HG03378 (cell line): ENCODE measurements around the gene SYP.

Source experiments
- ATAC-seq: cut with Tn5 transposase; IDR thresholded peaks from one replicate; pipeline ENCODE4 v1.9.1; 2021; ENCODE audit warnings: mild to moderate bottlenecking, moderate library complexity; ENCODE audit not compliant: unreplicated experiment

Gene SYP

DNA sequence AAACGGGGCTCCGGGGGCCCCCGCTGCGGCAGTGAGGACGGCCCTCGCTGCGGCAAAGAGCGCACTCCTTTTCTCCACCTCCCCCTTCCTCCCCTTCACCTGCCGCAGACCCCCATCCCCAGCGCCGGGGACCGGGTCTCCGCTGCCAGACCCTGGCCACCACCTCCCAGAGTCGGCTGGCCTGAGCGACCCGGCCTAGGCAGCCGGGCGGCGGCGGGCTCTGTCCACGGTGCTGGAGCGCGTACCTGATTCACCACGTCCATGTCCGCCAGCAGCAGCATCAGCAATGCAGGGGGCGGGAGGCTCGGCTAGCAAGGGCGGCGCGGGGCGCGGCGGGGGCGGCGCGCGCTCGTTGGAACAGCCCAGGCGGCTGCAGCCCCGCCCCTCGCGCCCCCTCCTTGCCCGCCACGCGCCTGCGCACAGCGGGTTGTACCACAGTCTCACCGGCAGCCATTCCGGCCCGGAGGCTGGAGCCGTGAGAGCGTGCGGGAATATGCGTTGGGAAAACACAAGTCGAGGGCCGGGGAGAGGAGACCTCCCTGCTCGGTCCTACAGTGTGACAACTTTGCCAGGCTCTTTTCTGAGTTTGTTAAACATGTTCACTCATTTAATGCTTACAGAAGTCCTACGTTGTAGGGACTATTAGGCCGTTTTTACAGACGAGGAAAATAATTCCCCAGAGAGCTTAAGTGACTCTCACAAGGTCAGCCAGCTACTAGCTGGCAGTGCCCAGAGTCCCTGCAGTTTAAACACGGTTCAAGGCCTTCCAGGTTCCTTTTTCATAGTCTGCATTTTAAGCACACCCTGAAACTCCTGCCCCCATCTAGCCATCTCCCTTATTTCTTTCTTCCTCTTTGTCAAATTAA, at the start of gene SYP:
SYP (minus strand) TSS at position 288 of the 866 bp plus-strand sequence; CDS start at position 281, 7 bp downstream.
- peak; percentile 88 for ATAC-seq

DNA sequence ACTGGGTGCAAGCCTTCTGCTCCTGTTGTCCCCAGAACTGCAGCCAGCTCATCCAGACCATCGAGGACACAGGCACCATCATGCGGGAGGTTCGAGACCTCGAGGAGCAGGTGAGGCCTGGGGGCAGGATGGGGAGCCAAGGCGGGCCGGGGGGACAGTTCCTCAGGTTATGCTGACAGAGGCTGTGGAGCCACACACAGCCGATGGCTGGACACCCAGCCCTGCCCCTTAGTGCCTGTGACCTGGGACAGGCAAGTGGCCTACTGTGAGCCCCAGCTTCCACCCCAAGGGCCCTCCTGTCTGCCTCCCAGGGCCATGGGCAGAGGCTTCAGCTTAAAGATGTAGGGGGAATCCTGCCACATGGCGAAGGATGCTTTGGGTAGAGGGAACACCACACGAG, 49.6 kb upstream of the SYP start:
- ATAC-seq: no peak

DNA sequence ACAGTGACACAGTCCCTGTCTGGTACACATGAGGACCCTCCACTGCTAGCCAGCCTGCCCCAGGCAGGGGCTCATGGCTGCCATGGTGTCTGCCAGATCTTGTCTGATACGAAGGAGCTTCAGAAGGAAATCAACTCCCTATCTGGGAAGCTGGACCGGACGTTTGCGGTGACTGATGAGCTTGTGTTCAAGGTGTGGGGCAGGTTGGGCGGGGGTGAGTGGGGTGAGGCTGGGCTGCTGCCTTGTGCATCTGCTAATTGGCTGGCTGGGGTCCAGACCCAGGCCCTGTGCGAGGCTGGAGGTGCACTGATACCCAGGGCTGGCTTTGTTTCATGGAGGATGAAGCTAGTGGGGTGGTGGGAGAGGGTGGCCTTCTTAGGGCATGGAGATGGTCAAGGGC, 49.1 kb upstream of the SYP start:
- ATAC-seq: no peak

DNA sequence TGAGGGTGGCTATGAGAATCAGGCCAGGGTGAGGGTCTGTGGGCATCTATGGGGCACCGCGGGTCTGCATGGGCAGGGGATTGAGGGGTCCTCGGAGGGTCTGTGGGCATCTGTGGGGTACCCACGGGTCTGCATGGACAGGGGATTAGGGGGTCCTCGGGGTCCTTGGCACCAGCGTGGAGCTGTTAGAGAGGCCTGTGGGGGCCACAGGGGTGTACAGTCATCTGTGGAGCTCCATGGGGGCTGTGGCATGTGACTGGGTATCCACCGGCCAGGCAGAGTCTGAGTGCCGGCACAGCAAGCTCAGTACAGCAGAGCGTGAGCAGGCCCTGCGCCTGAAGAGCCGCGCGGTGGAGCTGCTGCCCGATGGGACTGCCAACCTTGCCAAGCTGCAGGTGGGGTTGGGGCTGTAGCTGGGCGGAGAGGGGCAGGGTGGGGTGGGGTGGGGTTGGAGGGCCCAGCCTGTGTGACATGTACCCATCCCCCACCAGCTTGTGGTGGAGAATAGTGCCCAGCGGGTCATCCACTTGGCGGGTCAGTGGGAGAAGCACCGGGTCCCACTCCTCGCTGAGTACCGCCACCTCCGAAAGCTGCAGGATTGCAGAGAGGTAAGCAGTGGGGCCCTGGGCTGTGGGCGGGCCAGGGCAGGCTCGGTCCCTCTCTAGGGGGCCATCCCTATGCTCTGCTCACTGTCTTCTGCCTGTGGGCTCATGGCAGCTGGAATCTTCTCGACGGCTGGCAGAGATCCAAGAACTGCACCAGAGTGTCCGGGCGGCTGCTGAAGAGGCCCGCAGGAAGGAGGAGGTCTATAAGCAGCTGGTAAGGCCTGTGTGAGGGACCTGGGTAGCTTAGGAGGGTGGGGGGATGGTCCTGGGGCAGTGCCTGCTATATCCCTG, 48.2 kb upstream of the SYP start:
- ATAC-seq: no peak

DNA sequence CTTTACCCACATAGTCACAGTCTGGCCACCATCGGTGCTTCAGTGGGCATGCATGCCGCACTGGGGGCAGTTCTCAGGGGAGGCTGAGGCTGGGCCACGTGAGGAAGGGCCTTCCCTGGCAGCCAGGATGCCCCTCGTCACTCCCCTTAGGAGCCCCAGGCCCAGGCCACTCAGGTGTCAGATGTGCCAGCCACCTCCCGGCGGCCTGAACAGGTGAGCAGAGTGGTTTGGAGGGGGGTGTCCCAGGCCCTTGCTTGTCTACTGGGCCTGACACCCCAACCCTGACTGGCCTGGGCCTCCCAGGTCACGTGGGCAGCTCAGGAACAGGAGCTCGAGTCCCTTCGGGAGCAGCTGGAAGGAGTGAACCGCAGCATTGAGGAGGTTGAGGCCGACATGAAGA, 47.4 kb upstream of the SYP start:
- no peak for ATAC-seq

DNA sequence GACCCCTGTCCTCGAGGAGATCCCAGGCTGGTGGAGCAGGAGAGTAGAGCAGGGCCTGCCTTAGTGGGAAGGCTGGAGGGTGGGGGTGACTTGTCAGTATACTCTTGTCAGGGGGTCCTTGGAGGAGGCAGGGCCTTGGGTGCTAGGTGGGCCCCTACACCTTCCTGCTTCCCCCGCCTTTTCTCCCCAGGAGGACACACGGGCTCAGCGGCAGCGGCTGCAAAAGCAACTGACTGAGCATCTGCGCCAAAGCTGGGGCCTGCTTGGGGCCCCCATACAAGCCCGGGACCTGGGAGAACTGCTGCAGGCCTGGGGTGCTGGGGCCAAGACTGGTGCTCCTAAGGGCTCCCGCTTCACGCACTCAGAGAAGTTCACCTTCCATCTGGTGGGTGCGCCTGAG, 46.5 kb upstream of the SYP start:
- no peak for ATAC-seq

DNA sequence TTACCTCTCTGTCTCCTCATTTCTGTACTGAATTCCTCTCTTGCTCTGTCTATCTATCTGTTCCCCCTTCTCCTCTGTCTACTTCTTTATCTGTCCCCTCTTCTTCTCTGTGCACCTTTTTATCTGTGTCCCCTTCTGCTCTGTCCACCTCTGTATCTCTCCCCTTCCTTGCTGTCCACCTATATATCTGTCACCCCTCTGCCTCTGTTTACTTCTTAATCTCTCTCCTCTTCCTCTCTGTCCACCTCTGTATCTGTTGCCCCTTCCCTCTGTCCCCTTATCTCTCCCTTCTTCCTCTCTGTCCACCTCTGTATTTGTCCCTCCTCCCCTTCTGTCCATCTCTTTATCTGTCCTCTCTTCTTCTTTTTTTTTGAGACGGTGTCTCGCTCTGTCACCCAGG, 44.2 kb upstream of the SYP start:
- no peak for ATAC-seq

DNA sequence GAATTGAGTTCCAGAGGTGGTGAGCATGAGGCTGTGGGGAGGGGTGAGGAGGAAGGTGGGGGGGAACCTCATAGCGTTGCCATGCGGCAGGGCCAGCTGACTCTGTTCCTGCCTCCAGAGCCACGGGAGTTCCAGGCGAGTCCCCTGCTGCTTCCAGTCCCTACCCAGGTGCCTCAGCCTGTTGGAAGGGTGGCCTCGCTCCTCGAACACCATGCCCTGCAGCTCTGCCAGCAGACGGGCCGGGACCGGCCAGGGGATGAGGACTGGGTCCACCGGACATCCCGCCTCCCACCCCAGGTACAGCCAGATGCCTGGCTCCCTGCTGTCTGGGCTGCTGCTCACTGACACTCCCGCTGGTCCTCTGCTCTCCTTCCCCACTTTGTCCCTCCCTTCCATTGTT, 43.2 kb upstream of the SYP start:
- ATAC-seq: no peak

DNA sequence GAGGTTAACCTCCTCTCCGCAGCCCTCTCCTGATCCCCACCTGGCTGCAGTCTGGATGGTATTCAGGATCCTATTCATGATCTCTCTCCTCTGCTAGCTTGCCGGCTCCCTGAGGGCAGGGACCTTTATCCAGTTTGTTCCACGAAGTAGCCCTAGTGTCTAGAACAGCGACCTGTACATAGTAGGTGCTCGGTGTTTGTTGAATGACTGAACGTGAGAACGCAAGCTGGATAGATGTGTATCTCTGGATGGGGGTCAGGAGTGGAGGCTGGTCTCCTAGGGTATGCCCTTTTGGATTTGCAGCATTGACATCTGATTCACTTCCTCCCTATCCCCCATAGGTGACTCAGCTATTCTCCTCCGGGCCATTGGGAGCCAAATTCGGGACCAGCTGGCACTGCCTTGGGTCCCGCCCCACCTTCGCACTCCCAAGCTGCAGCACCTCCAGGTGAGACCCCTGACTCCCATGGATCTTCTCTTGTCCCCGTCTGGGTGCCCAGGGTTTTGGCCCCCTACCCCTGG, 42.6 kb upstream of the SYP start:
- no peak for ATAC-seq

DNA sequence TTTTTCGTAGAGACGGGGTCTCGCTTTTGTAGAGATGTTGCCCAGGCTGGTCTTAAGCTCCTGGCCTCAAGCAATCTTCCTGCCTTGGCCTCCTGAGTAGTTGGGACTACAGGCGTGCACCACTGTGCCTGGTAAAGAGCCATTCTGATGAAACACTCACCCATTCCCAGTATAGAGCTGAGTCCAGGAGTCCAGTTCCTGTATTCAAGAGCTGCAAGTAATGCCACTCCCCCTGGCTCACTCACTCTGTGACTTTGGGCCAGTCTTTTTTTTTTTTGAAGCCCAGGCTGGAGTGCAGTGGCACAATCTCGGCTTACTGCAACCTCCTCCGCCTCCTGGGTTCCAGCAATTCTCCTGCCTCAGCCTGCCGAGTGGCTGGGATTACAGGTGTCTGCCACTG, 38.7 kb upstream of the SYP start:
- no peak for ATAC-seq

DNA sequence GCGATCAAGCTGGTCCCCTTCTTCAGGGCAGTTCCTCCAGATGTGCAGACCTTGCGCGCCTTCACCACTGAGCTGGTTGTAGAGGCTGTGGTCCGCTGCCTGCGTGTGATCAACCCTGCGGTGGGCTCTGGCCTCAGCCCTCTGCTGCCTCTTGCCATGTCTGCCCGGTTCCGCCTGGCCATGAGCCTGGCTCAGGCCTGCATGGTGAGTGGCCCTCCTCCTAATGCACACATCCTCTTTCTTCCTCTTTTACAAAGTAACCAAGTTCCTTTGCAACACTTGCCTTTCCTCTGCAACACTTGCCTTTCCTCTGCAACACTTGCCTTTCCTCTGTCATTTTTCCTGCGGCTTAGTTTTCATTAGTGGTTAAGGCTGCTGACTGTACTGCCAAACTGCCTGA, 37.1 kb upstream of the SYP start:
- ATAC-seq: no peak

DNA sequence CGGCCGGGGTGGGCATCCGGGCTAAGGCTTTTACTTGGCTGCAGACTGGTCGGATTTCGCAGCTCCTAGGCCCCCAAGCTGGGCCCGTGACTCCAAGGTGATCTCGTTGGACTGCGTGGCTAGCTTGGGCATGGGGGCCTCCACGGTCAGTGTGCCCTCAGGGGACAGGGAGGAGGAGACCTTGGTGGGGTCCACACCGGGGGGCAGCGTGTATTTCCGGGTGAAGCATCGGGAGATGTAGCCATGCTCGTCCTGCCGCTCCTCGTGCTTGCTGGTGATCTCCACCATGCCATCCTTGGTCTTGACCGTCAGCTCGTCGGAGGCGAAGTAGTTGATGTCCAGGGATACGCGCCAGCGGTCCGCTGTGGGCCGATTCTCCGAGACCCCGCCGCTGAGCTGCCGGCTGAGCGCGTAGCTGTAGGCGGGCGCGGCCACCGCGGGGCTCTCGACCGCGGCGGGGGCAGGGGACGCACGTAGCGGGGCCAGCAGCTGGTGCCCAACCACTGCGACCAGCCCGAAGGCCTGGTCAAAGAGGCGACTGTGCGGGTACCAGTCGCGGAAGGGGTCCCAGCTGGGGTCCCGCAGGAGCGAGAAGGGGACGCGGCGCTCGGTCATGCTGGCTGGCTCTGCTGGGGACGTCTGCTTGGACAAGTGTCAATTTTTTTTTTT, 34.0 kb upstream of the SYP start:
- no peak for ATAC-seq

DNA sequence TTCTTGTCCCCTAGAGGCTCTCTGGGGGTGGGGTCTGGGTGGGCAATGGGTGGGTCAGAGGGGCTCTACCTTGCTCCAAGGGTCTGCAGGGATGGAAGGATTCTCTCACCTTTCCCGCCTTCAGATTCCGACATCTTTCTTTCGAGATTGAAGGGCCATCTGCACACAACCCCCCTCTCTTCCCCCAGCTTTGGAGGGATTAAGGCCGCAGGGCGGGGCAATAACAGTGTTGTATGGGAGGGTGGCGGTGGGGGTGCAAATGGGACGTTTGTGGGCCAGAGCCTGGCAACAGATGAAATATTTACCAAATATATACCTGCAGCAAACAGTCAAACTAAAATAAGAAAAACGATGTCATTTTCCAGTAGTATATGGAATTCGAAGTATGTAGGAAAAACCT, 33.2 kb upstream of the SYP start, which contains the start of gene CACNA1F:
CACNA1F (minus strand) TSS at position 165 of the 400 bp plus-strand sequence; CDS start at position 134, 31 bp downstream.
- ATAC-seq: no peak

DNA sequence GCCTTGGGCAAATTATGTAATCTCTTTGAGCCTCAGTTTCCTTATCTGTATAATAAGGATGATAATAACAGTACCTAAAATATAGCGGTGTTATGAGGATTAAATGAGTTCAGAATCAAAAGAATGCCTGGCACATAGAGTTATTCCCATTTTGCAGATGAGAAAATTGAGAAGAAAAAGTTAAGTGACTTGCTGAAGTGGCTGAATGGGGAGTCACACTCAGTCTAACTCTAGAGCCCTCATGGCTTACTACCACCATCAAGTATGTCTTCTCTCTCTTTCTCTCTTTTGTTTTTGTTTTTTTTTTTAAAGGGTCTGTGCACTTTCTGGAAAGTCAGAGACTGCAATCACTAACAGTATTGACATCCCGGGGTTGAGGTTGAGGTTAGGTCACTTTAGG, 32.5 kb upstream of the SYP start:
- no peak for ATAC-seq

DNA sequence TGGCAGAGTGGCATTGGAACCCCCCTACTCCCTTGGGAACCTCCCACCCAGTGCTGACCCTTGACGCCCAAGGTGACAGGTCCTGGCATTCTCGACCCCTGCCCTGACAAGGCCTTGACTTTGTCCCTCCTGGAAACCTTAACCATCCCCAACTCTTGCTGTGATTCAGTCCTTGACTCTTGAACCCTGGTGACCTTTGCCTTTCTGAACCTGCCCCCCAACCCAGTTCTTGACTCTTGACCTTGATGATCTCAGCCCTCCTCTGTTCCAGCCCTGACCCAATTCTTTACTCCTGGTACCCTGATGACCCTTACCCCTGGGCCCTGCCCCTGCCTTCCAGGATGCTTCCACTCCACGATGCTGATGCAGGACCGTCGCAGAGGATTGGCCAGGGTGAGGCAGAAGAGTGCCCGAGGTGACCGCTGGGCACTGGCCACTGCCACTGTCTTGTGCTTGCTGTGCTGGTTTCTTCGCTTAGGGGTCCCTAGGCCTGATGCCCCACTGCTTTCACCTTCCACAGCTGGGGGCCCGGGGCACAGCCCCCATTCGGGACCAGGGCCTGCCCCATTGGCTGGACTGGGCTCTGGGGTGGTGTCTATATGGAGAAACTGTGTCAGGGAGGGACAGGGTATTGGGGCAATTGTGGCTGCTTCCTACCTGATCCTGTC, 31.5 kb upstream of the SYP start:
- ATAC-seq: no peak

DNA sequence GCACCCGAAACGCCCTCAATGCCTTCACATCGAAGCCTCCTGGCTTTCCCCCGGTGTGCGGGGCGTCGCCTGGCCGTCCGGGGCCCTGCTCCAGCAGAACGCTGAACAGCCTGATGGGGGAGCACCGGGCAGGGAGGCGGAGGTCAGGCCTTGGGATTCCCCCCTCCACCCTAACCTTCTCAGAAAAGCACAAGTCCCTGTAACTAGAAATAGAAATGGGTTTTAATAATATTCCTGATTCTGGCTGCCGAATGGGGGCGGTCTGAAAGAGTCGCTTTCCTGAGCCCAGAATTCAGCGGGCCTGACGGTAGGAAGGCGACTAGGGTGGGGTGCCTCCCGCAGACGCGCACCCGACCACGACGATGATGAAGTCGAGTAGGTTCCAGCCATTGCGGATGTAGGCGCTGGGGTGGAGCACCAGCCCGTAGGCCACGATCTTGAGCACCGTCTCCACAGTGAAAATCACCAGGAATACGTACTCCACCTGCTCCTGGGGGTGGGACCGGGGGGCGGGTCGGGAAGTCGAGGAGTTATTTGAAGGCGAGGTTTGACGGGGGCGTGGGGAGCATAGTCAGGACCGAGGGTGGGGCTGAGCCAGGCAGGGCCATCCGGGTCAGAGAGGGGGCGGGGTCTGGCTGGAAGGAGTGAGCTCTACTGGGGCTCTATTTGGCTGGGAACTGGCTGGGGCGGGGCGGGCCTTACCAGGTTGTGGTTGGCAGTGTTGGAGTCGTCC, 30.7 kb upstream of the SYP start:
- peak; percentile 41 for ATAC-seq

DNA sequence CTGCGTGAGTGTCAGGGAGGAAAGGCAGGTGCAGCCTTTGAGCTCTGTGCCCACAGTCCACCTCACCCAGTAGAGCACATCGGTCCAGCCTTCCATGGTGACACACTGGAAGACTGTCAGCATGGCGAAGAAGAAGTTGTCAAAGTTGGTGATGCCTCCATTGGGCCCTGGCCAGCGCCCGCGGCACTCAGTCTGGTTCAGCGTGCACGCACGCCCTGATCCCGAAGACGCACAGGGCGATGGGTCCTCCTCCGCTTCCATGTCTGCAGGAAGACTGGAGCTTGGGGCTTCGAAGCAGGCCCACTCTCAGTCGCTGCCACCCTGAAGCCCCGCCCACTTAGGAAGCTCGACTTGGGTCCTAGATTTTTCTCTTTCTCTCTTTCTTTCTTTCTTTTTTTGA, 28.2 kb upstream of the SYP start:
- no peak for ATAC-seq

DNA sequence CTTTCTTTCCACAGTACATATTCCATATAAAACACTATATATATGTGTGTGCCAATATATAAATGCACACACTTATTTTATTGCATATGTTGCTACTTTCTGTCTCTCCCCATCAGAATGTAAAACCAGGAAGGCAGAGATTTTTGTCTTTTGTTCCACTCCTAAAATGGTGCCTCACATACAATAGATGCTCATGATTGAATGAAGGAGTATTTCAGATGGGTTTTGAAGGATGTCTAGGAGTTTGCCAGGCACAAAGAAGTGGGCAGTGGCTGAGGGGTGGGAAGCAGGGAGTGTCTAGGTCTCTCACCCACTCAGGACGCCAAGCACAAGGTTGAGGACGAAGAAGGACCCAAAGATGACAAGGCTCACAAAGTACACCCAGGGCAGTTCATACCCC, 27.7 kb upstream of the SYP start:
- no peak for ATAC-seq

DNA sequence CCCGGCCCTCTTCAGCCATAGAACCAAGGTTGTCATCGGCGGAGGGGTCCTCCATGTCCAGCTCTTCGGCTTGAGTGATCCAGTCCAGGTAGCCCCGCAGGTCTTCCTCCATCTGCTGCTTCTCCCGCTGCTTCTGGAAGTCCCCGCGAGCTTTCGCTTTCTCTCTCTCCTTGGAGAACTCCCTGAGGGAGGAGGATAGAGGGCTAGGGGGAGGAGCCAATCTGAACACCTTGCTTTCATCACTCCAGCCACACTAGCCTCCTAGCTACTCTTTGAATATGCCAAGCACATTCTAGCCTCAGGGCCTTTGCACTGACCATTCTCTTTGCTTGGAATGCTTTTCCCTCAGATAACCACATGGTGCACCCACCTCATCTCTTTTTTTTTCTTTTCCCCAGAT, 27.0 kb upstream of the SYP start:
- no peak for ATAC-seq

DNA sequence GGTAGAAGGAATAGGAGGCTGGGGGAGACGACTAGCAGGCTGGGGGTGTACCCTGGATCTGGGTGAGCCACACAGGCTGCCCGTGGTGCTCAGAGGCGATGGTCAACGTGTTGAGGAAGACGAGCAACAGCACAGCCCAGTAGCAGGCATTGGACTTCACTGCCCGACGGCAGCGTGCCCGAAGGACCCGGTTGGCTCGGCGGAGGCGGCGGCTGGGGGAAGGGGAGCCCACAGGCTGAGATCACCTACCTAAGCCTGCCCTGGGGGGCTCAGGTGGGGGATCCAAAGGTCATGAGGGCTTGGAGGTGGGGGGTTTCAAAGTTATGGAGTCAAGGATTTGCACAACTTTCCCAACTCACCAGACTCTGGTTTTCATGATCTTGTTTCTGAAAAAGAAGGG, 25.9 kb upstream of the SYP start:
- ATAC-seq: no peak
